Measurements from ENCODE around the gene F2RL1. TPM values are rescaled to one million over a fixed set of nuclear protein-coding genes. Genes with fewer than 3 reads are reported as not detected.
A peak's percentile ranks its signal among the peaks of the same experiment; 100 is the strongest.
"Not testable (repeated sequence)": the region's sequence is repeated elsewhere in the genome, so short reads cannot be mapped to it uniquely, and the experiment has no call there.

Gene F2RL1
- total and polyA plus RNA-seq, 3 experiments from 2014 or later: 1.8 to 4.8 (median 2.1) TPM

- Mint-ChIP-seq H3K36me3 (peaks cover 0 to 3% (median 0%) of the 10 kb centered on the region in 3 donors), H3K4me1 (peaks cover 11 to 30% (median 21%) of the 10 kb centered on the region in 3 donors), H3K27ac (no peak overlapping the region), H3K9me3 (peaks cover 0 to 4% (median 0%) of the 10 kb centered on the region in 5 donors), H3K27me3 (peaks cover 15 to 35% of the 10 kb centered on the region in 2 donors), H3K4me3 (peak overlapping the region in 3 of 7 donors; percentile 45 to 91 (median 79))
- no peak for DNase-seq
- Histone ChIP-seq H3K36me3 (ENCODE audit: insufficient read depth, low read length) (no peaks in the 10 kb centered on the region), H3K4me1 (ENCODE audit: insufficient read depth, low read length) (peaks cover 15% of the 10 kb centered on the region), H3K27me3 (ENCODE audit: insufficient read depth, low read length, poor library complexity, severe bottlenecking) (peaks cover 12% of the 10 kb centered on the region), H3K9me3 (ENCODE audit: low read length) (no peaks in the 10 kb centered on the region), H3K27ac (ENCODE audit: low read depth, low read length) (no peak overlapping the region), H3K4me3 (ENCODE audit: low read length) (no peak overlapping the region)
- ChIA-PET CTCF (no interaction called here), POLR2A (interaction anchor here (0.7 kb wide), 1 partner anchor 853 kb away, joined by 4 read pairs; no protein-coding TSS in a partner anchor)
These were observed 2.3 kb downstream of the F2RL1 start for GRCh38 chr5:76821136-76821535.

- CTCF ChIA-PET: interaction anchor here (0.6 kb wide), 1 partner anchor 262 kb away, joined by 3 read pairs; no protein-coding TSS in a partner anchor
These were observed 3.4 kb downstream of the F2RL1 start for GRCh38 chr5:76822105-76822731.

GRCh38 chr5:76826416-76826815, 7.6 kb downstream of the F2RL1 start:
- H3K4me1 ChIP-seq (ENCODE audit: insufficient read depth, low read length); H3K4me3 Mint-ChIP-seq; H3K36me3 Mint-ChIP-seq; DNase-seq; H3K9me3 ChIP-seq (ENCODE audit: low read length); H3K27ac Mint-ChIP-seq; H3K27ac ChIP-seq (ENCODE audit: low read depth, low read length); H3K9me3 Mint-ChIP-seq; CTCF ChIA-PET; H3K4me3 ChIP-seq (ENCODE audit: low read length); H3K4me1 Mint-ChIP-seq; H3K27me3 ChIP-seq (ENCODE audit: insufficient read depth, low read length, poor library complexity, severe bottlenecking); H3K36me3 ChIP-seq (ENCODE audit: insufficient read depth, low read length); POLR2A ChIA-PET; H3K27me3 Mint-ChIP-seq: not testable (repeated sequence)

More at GRCh38 chr5:76822105-76822731, 3.4 kb downstream of the F2RL1 start:
- H3K27ac ChIP-seq (ENCODE audit: low read depth, low read length); H3K9me3 ChIP-seq (ENCODE audit: low read length); H3K36me3 Mint-ChIP-seq; H3K9me3 Mint-ChIP-seq; DNase-seq; H3K36me3 ChIP-seq (ENCODE audit: insufficient read depth, low read length); H3K27ac Mint-ChIP-seq; POLR2A ChIA-PET; H3K4me3 ChIP-seq (ENCODE audit: low read length): not testable (repeated sequence)
- H3K27me3 ChIP-seq (ENCODE audit: insufficient read depth, low read length, poor library complexity, severe bottlenecking): peaks cover 12% of the 10 kb centered on the region
- H3K4me1 ChIP-seq (ENCODE audit: insufficient read depth, low read length): peaks cover 15% of the 10 kb centered on the region
- H3K4me1 Mint-ChIP-seq: peaks cover 11 to 30% (median 21%) of the 10 kb centered on the region in 3 donors
- peaks cover 14 to 25% of the 10 kb centered on the region in 2 donors for H3K27me3 Mint-ChIP-seq
- peak overlapping the region in 1 of 7 donors; percentile 52 for H3K4me3 Mint-ChIP-seq

- Histone ChIP-seq H3K4me3 (ENCODE audit: low read length) (no peak overlapping the region), H3K27ac (ENCODE audit: low read depth, low read length) (no peak overlapping the region), H3K9me3 (ENCODE audit: low read length) (no peaks in the 10 kb centered on the region), H3K4me1 (ENCODE audit: insufficient read depth, low read length) (no peaks in the 10 kb centered on the region), H3K36me3 (ENCODE audit: insufficient read depth, low read length) (no peaks in the 10 kb centered on the region), H3K27me3 (ENCODE audit: insufficient read depth, low read length, poor library complexity, severe bottlenecking) (no peaks in the 10 kb centered on the region)
- Mint-ChIP-seq H3K27me3 (peaks cover 1 to 7% of the 10 kb centered on the region in 2 donors), H3K9me3 (no peaks in the 10 kb centered on the region), H3K4me1 (no peaks in the 10 kb centered on the region), H3K27ac (no peak overlapping the region), H3K4me3 (no peak overlapping the region), H3K36me3 (peaks cover 5 to 13% (median 7%) of the 10 kb centered on the region in 3 donors)
- CTCF ChIA-PET: no interaction called here
- POLR2A ChIA-PET: no interaction called here
- DNase-seq: no peak
These were observed 12.3 kb downstream of the F2RL1 start for GRCh38 chr5:76831110-76831452.

- ChIA-PET POLR2A (no interaction called here), CTCF (no interaction called here)
- H3K9me3 Mint-ChIP-seq: no peaks in the 10 kb centered on the region
- Histone ChIP-seq H3K4me3 (ENCODE audit: low read length) (no peak overlapping the region), H3K9me3 (ENCODE audit: low read length) (no peaks in the 10 kb centered on the region), H3K27me3 (ENCODE audit: insufficient read depth, low read length, poor library complexity, severe bottlenecking) (no peaks in the 10 kb centered on the region), H3K36me3 (ENCODE audit: insufficient read depth, low read length) (no peaks in the 10 kb centered on the region), H3K4me1 (ENCODE audit: insufficient read depth, low read length) (no peaks in the 10 kb centered on the region), H3K27ac (ENCODE audit: low read depth, low read length) (no peak overlapping the region)
- peak overlapping the region in 1 of 8 donors; percentile 91 for H3K27ac Mint-ChIP-seq
- H3K36me3 Mint-ChIP-seq: peaks cover 5 to 13% (median 7%) of the 10 kb centered on the region in 3 donors
- H3K27me3 Mint-ChIP-seq: peaks cover 7 to 8% of the 10 kb centered on the region in 2 donors
- no peak for DNase-seq
- no peaks in the 10 kb centered on the region for H3K4me1 Mint-ChIP-seq
- no peak overlapping the region for H3K4me3 Mint-ChIP-seq
These were observed 17.4 kb downstream of the F2RL1 start for GRCh38 chr5:76836181-76836580.

GRCh38 chr5:76836585-76836984, 17.8 kb downstream of the F2RL1 start:
- Histone ChIP-seq H3K36me3 (ENCODE audit: insufficient read depth, low read length) (no peaks in the 10 kb centered on the region), H3K4me3 (ENCODE audit: low read length) (no peak overlapping the region), H3K9me3 (ENCODE audit: low read length) (no peaks in the 10 kb centered on the region), H3K27me3 (ENCODE audit: insufficient read depth, low read length, poor library complexity, severe bottlenecking) (no peaks in the 10 kb centered on the region), H3K4me1 (ENCODE audit: insufficient read depth, low read length) (no peaks in the 10 kb centered on the region), H3K27ac (ENCODE audit: low read depth, low read length) (no peak overlapping the region)
- Mint-ChIP-seq H3K4me1 (no peaks in the 10 kb centered on the region), H3K4me3 (no peak overlapping the region), H3K27me3 (peaks cover 9 to 12% of the 10 kb centered on the region in 2 donors), H3K36me3 (peaks cover 5 to 13% (median 7%) of the 10 kb centered on the region in 3 donors), H3K9me3 (no peaks in the 10 kb centered on the region), H3K27ac (no peak overlapping the region)
- DNase-seq: no peak
- ChIA-PET CTCF (no interaction called here), POLR2A (no interaction called here)

- no peak overlapping the region for H3K4me3 Mint-ChIP-seq
- CTCF ChIA-PET: no interaction called here
- Histone ChIP-seq H3K27ac (ENCODE audit: low read depth, low read length) (no peak overlapping the region), H3K36me3 (ENCODE audit: insufficient read depth, low read length) (no peaks in the 10 kb centered on the region), H3K9me3 (ENCODE audit: low read length) (no peaks in the 10 kb centered on the region), H3K4me3 (ENCODE audit: low read length) (no peak overlapping the region), H3K27me3 (ENCODE audit: insufficient read depth, low read length, poor library complexity, severe bottlenecking) (no peaks in the 10 kb centered on the region), H3K4me1 (ENCODE audit: insufficient read depth, low read length) (no peaks in the 10 kb centered on the region)
- no peaks in the 10 kb centered on the region for H3K9me3 Mint-ChIP-seq
- no peaks in the 10 kb centered on the region for H3K4me1 Mint-ChIP-seq
- H3K27me3 Mint-ChIP-seq: peaks cover 9 to 21% of the 10 kb centered on the region in 2 donors
- POLR2A ChIA-PET: no interaction called here
- no peak overlapping the region for H3K27ac Mint-ChIP-seq
- no peak for DNase-seq
- peaks cover 0 to 4% (median 2%) of the 10 kb centered on the region in 3 donors for H3K36me3 Mint-ChIP-seq
These were observed 19.8 kb downstream of the F2RL1 start for GRCh38 chr5:76838481-76839261.

- Mint-ChIP-seq H3K27me3 (peaks cover 7 to 36% of the 10 kb centered on the region in 2 donors), H3K36me3 (peaks cover 0 to 2% (median 0%) of the 10 kb centered on the region in 3 donors), H3K4me3 (no peak overlapping the region), H3K4me1 (no peaks in the 10 kb centered on the region), H3K9me3 (no peaks in the 10 kb centered on the region), H3K27ac (peak overlapping the region in 1 of 8 donors; percentile 54)
- no peaks in the 10 kb centered on the region for H3K27me3 ChIP-seq (ENCODE audit: insufficient read depth, low read length, poor library complexity, severe bottlenecking)
- no peak overlapping the region for H3K4me3 ChIP-seq (ENCODE audit: low read length)
- H3K9me3 ChIP-seq (ENCODE audit: low read length): no peaks in the 10 kb centered on the region
- H3K36me3 ChIP-seq (ENCODE audit: insufficient read depth, low read length): no peaks in the 10 kb centered on the region
- POLR2A ChIA-PET: no interaction called here
- H3K4me1 ChIP-seq (ENCODE audit: insufficient read depth, low read length): no peaks in the 10 kb centered on the region
- CTCF ChIA-PET: no interaction called here
- DNase-seq: no peak
- H3K27ac ChIP-seq (ENCODE audit: low read depth, low read length): no peak overlapping the region
These were observed 22.5 kb downstream of the F2RL1 start for GRCh38 chr5:76841361-76841760.
